SK-N-SH (cell line): Measurements from ENCODE around the gene MRPS34.

Source experiments
- CTCF ChIP-seq: fragments of 200-600 bp; sonication (generic); IDR thresholded peaks from 2 replicates; pipeline ENCODE4 v1.6.1; 2017; ENCODE audit warnings: antibody characterized with exemption, mild to moderate bottlenecking, moderate library complexity
- PBX3 ChIP-seq: IDR thresholded peaks from 2 replicates; pipeline ENCODE4; 2012
- REST ChIP-seq: IDR thresholded peaks from 2 replicates; pipeline ENCODE4 v1.6.1; 2012; ENCODE audit warnings: mild to moderate bottlenecking, low read depth, low read length, moderate library complexity
- SIN3A ChIP-seq: IDR thresholded peaks from 2 replicates; pipeline ENCODE4 v1.6.1; 2012; ENCODE audit warnings: low read depth, mild to moderate bottlenecking, low read length, moderate library complexity, borderline replicate concordance
- USF1 ChIP-seq: IDR thresholded peaks from 2 replicates; pipeline ENCODE4 v1.4.0; 2012; ENCODE audit warnings: low read depth, borderline replicate concordance

- TF ChIP-seq CTCF (no peak), SIN3A (no peak), PBX3 (no peak; the same call in 1 of the 2 replicates), USF1 (no peak), REST (no peak)
Observed at GRCh38 chr16:1779234-1779701, 6.3 kb upstream of the MRPS34 start.
